Myocyte (in vitro differentiated cells): Measurements from ENCODE around the gene DYSF. TPM values are rescaled to one million over a fixed set of nuclear protein-coding genes. Genes with fewer than 3 reads are reported as not detected.

ENCODE experiments used
- DNase-seq: peaks from one replicate; pipeline ENCODE4 v3.0.0-alpha.2; 2012; ENCODE audit warnings: low read depth
- total RNA-seq: library from RNA; depleted of rRNA; stranded (reverse); fragments of >200 nt; gene quantifications from 2 replicates; pipeline ENCODE4 v1.2.3, GENCODE V29; 2014

Gene DYSF
- total RNA-seq, 1 donor from 2014 or later, result 114 TPM

GRCh38 chr2:71611781-71612527 is 158.6 kb downstream of the DYSF start:
- DNase-seq, result no peak

- DNase-seq, result no peak
These were observed 159.4 kb downstream of the DYSF start for GRCh38 chr2:71612581-71613402.

GRCh38 chr2:71613403-71613952 is 160.1 kb downstream of the DYSF start:
- DNase-seq, result no peak

- DNase-seq, result no peak
These were observed 160.9 kb downstream of the DYSF start for GRCh38 chr2:71613953-71614925.

- peak; percentile 78 for DNase-seq
These were observed 161.8 kb downstream of the DYSF start for GRCh38 chr2:71614976-71615766.

- DNase-seq, result peak; percentile 33
These were observed 162.7 kb downstream of the DYSF start for GRCh38 chr2:71615767-71616730.

GRCh38 chr2:71617266-71617665 is 163.9 kb downstream of the DYSF start:
- no peak for DNase-seq

- DNase-seq, result no peak
These were observed 165.2 kb downstream of the DYSF start for GRCh38 chr2:71618327-71619113.

- DNase-seq, result no peak
These were observed 165.9 kb downstream of the DYSF start for GRCh38 chr2:71619230-71619741.

GRCh38 chr2:71620116-71620515 is 166.8 kb downstream of the DYSF start:
- DNase-seq, result no peak

- DNase-seq, result no peak
These were observed 167.5 kb downstream of the DYSF start for GRCh38 chr2:71620851-71621251.

- no peak for DNase-seq
These were observed 175.9 kb downstream of the DYSF start for GRCh38 chr2:71629273-71629672.

- DNase-seq, result no peak
These were observed 176.6 kb downstream of the DYSF start for GRCh38 chr2:71629771-71630453.

GRCh38 chr2:71630454-71631328 is 177.3 kb downstream of the DYSF start:
- peak; percentile 14 for DNase-seq

GRCh38 chr2:71631411-71631931 is 178.1 kb downstream of the DYSF start:
- DNase-seq, result peak; percentile 76

GRCh38 chr2:71633086-71633485 is 179.7 kb downstream of the DYSF start:
- DNase-seq, result no peak
